Panc1 (cell line): ENCODE measurements around the gene KRT77.

Experiments used
- CTCF ChIP-seq: fragments of 450-650 bp; IDR thresholded peaks from 2 replicates; pipeline ENCODE4 v1.5.1; 2017; ENCODE audit warnings: mild to moderate bottlenecking
- POLR2AphosphoS5 ChIP-seq: IDR thresholded peaks from 2 replicates; pipeline ENCODE4 v1.6.1; 2012; ENCODE audit warnings: mild to moderate bottlenecking, low read depth, low read length, moderate library complexity
- TCF7L2 ChIP-seq: IDR thresholded peaks from 2 replicates; pipeline ENCODE4 v1.6.1; 2011; ENCODE audit warnings: mild to moderate bottlenecking, low read depth, low read length, inconsistent platforms

DNA sequence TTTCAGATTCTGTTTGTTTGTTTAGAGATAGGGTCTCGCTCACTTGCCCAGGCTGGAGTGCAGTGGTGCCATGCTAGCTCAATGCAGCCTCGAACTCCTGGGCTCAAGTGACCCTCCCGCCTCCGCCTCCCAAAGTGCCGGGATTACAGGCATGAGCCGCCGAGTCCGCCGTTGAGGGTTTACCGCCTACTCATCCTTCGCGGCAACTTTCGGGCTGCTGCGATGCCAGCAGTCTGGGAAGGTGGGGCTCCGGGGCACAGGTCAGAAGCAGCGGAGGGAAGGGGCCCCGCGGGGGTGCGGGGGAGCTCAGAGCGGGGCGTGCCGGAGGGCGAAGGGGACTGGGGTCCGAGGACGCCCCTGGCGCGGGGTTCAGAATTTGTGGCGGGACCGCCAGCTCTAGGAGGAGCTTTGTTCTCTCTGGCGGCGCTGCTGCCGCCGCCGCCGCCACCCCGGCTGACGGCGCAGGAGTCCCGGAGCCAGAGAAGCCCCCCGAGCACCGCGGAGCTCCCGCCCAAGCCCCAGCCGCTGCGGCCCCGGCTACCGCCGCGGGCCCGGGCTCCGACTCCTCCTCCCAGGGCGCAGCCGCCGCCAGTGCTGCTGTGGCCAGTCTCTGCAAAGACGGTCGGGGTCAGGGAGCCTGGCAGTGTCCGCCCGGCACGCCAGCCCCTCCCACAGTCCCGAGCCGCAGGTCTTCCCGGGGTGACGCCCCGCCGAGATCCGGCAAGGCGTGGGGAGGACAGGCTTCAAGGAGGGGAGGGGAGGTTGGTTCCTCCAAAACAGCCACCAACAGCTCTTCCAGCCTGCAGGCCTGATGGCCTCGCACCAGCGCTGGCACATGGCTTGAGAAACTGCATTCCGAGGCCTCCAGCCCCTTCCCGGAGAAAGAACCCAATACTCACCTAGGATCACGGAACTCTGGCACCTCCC is 10.9 kb upstream of the KRT77 start:
- TF ChIP-seq CTCF (no peak), POLR2AphosphoS5 (no peak), TCF7L2 (no peak)
